NCI-H774 (cell line): ENCODE results near the gene TEDC1.

Experiments
- DNase-seq: peaks from one replicate; lab custom pipeline; 2025; lab: John Stamatoyannopoulos, UW

Gene TEDC1

GRCh38 chr14:105525326-105525725, 34.3 kb downstream of the TEDC1 start:
- DNase-seq: no peak

GRCh38 chr14:105525861-105526775, 35.1 kb downstream of the TEDC1 start, which contains the start of gene TMEM121:
Gene TMEM121 (plus strand): TSS chr14:105526583. CDS start chr14:105528835, 2,252 bp downstream.
- DNase-seq: peak; percentile 9

- DNase-seq: no peak
These were observed 35.8 kb downstream of the TEDC1 start for GRCh38 chr14:105526776-105527380.

DNA sequence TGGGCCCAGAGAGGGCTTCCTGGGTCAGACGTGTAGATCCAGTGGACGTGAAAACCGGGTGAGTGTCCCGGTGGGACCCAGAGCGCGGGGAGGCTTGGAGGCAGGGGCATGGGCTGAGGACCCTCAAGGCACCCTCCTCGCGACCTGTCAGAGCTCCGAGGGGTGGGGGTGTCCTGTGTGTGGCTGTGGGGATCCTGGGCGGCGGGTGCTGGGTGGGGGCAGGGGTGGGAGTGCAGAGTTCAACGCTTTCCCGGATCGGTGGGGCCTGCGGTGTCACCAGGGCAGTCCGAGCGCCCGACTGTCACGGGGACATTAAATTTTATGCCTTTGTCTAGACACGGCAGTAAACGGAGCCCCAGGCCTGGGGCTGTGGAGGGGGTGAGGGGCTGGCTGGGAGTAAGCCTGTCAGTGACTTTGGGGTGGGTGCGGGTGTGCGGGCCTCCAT, 36.4 kb downstream of the TEDC1 start:
- DNase-seq: no peak

DNA sequence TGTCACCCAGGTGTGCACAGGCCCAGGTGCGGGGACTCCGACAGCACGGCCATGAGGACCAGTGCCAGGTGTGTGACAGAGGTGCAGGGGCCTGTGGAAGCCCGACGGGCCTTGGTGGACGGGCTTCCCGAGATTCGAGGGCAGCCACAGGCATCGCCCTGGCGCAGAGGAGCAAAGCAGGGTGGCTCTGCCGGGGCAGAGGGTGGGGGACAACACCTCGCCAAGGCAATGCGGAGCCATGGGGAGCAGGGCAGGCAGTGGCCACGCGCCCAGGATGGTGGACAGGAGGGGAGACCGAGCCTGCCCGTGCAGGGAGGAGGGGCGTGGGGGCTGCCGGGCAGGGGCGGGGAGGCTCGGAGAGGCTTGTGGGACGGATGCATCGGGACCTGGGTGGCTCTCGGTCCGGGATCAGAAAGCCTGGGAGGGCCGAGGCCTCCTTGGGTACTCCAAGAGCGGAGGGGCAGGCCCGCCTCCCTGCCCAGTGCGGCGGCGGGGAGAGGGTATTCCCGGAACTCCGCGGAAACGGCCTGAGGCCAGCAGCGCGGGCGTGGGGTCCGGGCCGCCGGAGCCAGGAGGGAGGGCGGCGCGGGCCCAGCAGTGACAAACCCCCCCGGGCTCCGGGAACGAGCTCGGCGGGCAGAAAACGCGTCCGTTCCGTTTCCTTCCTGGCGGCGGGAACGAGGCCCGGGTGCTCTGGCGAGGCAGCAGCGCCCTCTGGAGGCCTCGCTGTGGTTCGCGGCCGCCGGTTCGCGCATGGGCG, 37.0 kb downstream of the TEDC1 start:
- DNase-seq: peak; percentile 57

GRCh38 chr14:105528586-105529318, 37.7 kb downstream of the TEDC1 start:
- no peak for DNase-seq

- no peak for DNase-seq
These were observed 38.2 kb downstream of the TEDC1 start for GRCh38 chr14:105529319-105529568.

- no peak for DNase-seq
These were observed 38.7 kb downstream of the TEDC1 start for GRCh38 chr14:105529569-105530284.

GRCh38 chr14:105530285-105531087, 39.4 kb downstream of the TEDC1 start:
- DNase-seq: no peak

DNA sequence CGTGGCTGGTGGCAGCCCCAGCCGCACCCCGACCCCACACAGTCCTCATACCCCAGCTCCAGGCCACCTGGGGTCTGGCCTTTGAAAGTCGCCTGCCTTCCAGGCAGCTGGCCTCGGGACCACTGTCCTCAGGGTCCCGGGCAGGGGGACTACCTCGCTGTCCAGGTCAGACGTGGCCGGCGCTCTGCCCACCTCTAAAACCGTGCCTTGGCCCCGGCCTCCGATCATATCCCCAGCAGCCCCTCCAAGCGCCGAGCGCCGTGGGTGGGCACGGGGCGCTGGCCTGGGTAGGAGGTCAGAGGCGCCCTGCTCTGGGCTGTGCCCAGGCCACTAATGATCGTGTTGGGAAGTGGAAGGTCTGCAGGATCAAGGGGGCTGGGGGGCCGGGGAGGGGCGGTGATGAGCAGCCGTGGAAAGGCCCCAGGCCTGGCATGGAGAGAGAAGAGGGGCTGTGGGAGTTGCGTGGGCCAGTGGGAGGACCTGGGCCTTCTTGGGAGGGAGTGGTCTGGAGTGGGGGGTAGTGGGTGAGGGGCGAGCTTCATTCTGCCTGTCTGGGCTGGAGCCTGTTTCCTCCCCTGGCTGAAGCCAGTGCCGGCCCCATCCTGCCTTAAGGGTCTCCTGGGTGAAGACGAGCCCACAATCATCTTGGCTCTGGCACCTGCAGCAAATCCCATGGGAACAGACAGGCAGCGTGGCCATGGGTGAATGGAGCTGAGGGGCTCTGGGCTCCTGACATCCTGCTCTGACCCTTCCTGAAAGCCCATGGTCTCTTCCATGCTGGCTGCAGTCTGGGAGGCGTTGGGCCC, 40.2 kb downstream of the TEDC1 start:
- no peak for DNase-seq

- DNase-seq: no peak
These were observed 41.0 kb downstream of the TEDC1 start for GRCh38 chr14:105531894-105532623.

- no peak for DNase-seq
These were observed 41.7 kb downstream of the TEDC1 start for GRCh38 chr14:105532735-105533141.

- DNase-seq: no peak
These were observed 42.3 kb downstream of the TEDC1 start for GRCh38 chr14:105533391-105533790.

- no peak for DNase-seq
These were observed 42.9 kb downstream of the TEDC1 start for GRCh38 chr14:105533811-105534498.

DNA sequence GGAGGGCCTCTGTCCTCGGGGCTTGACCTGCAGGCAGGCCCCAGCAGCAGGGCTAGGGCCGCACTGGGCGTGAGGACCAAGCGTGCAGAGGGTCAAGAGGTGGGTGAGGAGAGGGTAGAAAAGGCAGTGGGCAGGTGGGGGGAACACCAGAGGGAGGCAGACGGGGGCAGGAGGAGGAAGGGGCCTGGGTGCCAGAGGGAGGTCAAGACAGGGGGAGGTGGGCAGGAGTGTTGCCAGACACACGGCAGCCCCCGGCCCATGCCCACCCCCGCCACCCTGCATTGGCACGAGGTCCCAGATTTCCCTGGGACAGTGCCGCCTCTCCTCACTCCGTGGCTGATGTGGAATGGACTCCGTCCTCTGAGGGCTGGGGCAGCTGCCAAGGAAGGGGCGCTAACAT, 43.5 kb downstream of the TEDC1 start:
- no peak for DNase-seq

DNA sequence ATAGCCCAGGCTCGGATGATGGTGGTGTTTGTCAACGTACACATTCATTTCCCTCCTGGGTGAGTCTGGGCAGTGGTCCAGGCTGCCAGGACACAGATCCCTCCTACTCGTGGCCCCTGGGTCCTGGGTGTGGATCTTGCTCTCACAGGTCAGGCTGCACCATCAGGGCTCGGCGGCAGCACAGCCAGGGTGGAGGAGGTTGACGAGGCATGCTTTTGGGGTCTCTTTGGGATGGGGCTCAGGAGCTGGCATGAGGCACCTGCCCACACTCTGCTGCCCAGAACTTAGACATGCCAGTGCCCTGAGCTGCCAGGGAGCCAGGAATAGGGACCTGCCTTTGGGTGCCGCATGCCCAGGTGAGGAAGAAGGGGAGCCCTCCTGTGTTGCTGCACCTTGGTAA, 45.0 kb downstream of the TEDC1 start:
- DNase-seq: no peak

DNA sequence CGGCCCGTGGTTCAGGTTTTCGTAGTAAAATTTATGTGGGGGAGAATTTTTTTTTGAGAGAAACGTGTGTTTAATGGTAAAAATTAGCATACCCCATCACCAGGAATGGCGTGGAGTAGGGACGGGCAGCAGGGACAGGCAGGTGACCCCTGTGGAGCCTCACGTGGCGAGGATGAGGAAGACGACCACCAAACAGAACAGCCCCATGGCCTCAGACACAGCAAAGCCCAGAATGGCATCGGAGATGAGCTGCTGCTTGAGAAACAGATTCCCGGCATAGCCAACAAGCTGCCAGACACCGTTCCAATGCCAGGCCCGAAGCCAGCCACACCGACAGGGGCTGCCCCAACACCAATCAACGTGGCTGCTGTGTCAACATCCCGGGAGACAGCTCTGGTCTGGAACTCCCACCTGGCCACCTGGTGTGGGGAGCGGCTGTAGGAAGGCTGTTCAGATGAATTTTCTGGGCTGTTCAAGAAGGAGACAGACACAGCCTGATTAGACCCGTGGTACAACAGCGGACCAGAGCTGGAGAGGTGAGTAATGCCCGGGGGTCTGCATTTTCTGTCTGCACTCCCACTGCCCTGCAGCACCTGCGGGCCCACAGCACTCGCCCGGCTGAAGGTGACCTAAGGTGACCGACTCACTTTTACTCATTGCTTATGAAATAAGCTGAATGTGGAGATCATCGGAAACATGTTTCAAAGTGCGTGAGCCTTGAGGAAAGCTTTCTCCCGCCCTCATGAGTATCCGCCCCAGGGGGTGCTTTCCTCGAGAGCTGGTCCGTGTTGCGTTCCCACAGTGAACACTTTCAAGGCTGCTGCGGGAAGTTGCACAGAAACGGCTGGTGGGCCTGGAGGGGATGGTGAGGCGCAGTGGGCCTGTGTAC, 45.9 kb downstream of the TEDC1 start:
- DNase-seq: no peak
